ENCODE measurements around the gene CELA1.
A peak's percentile ranks its signal among the peaks of the same experiment; 100 is the strongest.

The CELA1 gene

DNA sequence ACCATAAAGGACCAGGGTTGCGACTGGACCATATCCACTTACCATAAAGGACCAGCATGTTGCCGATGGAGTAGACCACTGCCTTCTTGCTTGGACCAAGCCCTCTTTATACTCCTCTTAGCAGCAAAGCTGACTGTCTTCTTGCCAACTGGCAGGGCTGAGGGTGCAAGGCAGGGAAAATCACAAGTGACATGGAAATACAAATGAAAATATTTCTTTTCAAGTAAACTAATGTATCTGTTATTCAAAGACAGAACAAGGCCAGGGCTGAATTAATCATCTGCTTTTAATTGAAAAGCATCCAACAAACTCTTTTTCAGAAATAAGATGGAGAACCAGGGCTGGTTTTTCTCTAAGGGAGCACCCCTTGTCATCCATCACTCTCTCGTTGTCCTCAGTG lies at the start of gene CELA1:
Gene CELA1 (minus strand): TSS at position 99 of the 400 bp plus-strand sequence. CDS start 41 bp downstream, at position 58.
- ATAC-seq (no peak), DNase-seq (no peak)
- H3K4me1 Mint-ChIP-seq = peaks cover 12% of the 10 kb centered on the region
- no peaks in the 10 kb centered on the region for H3K27me3 Mint-ChIP-seq
- no peak within 1 kb of the TSS for H3K4me3 Mint-ChIP-seq
- H3K27ac Mint-ChIP-seq = peak within 1 kb of the TSS in 1 of 2 donors; percentile 15
- H3K9me3 Mint-ChIP-seq = no peaks in the 10 kb centered on the region

DNA sequence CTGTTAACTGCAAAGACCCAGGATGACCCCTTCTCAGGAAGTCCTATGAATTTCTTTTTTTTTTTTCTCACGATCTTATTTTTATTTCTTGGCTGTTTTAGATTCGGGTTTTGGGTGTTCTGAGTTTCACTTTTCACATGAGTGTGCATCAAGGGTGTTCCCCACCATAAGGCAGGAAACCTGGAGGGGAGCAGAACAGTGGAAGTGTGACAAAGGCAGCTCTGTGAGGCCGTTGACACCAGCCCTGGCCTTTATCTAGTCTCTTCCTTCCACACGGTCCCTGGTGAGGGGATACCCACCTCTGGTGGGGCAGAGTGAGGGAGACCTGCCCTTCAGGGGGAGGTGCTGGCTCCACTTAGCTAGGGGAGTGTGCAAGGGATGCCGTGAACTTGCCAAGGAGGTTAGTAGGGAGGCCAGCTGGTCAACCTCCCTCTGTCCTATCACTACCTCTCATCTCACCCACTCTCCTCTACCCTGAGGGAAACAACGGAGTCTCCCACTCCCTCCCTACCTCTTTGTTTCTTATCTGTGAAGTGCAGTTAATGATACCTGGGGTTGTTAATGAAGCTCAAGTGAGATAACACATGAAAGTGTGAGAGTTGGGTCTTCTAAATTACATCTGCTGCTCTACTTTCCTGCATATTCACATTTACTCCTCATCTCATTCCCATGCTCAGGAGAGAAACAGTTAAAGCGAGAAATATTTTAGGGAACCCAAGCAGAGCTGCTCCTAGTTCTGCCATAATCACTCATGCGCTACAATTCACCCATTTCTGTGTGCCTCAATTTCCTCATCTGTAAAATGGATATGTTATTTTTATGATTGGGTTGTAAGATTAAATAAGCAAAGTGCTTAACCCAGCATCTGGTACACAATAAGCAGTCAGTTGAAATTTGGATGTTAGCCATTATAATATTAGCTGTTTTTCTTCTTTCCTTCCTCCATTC lies 49.1 kb upstream of the CELA1 start:
- peaks cover 53% of the 10 kb centered on the region for H3K4me1 Mint-ChIP-seq

DNA sequence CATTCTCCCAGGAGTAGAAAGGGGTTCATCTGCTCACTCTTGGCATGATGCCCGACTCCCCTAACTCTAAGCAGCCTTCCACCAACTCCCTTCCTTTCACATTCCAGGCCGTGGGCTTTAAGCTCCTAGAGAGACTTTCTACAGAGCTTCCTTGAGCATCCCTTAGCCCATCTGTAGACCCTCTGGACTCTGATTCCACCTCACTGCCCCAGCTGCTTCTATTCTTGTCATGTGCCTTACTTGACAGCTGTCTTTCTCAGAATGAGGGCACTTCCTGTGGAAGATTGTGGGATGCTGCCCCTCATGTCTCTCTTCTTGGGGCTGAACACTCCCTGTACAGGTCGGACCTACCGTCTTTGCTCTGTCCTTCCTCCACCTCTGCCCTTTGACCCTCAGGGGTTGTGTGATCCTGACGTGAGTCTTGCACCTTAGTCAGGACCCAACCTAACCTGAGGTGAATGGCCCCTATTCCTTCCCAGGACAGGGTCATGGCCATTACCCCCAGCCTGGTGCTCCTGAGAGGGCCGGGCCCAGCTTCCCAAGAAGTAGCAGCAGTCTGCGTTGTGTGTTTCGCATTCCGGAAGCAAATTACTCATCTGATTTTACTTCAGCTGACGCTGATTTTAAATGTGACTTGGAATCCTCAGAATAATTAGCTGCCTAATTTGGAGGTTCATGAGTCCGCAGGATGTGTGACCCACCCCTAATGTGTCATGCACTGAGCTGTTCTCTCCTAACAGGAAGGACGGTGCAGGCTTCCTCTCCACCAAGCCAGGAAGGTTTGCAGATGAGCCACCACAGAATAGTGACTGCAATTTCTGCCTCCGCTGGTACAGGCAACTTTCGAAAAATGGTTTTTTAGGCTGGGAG lies 47.4 kb upstream of the CELA1 start:
- Mint-ChIP-seq H3K4me1 (peaks cover 70% of the 10 kb centered on the region), H3K27me3 (no peaks in the 10 kb centered on the region), H3K9me3 (no peaks in the 10 kb centered on the region), H3K4me3 (peak overlapping the region; percentile 76 to 79), H3K27ac (peak overlapping the region in 1 of 2 donors; percentile 58)
- DNase-seq (peak; percentile 13 to 52), ATAC-seq (peak; percentile 70)

More for the DNA sequence above, 49.1 kb upstream of the CELA1 start:
- ATAC-seq (peak; percentile 65), DNase-seq (peak; percentile 19 to 53)
- Mint-ChIP-seq H3K9me3 (no peaks in the 10 kb centered on the region), H3K4me3 (peak overlapping the region; percentile 76 to 79), H3K27ac (peak overlapping the region in 1 of 2 donors; percentile 44), H3K27me3 (no peaks in the 10 kb centered on the region)

DNA sequence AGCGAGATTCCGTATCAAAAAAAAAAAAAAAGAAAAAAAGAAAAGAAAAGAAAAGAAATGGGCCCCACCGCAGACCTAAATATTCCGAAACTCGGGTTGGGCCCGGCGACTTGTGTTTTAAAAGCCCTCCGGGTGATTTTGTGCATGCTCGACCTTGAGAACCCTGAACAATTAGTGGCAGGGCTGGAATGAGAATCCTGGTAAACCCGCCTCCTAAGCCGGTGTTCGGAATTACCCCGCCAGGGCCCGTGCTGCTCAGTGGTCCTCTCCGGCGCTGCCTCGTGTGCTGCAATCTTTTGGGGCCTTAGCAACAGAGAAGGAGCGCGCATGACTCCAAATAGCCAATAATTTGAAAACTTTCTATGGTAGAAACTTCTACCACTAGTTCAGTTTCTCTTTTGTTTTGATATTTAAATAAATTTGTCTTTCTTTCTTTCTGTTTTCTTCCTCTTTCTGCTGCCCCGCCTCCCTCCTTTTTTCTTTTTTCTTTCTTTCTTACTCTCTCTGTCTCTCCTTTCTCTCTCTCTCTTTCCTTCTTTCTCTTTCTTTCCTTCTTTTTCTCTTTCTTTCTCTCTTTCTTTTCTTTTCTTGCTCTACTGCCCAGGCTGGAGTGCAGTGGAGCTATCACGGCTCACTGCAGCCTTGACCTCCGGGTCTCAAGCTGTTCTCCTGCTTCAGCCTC lies 46.2 kb upstream of the CELA1 start:
- Mint-ChIP-seq H3K27me3 (no peaks in the 10 kb centered on the region), H3K4me3 (peak overlapping the region; percentile 70 to 76), H3K27ac (peak overlapping the region; percentile 23 to 64), H3K9me3 (no peaks in the 10 kb centered on the region), H3K4me1 (peaks cover 77% of the 10 kb centered on the region)
- peak; percentile 16 for ATAC-seq
- peak; percentile 22 to 39 for DNase-seq

DNA sequence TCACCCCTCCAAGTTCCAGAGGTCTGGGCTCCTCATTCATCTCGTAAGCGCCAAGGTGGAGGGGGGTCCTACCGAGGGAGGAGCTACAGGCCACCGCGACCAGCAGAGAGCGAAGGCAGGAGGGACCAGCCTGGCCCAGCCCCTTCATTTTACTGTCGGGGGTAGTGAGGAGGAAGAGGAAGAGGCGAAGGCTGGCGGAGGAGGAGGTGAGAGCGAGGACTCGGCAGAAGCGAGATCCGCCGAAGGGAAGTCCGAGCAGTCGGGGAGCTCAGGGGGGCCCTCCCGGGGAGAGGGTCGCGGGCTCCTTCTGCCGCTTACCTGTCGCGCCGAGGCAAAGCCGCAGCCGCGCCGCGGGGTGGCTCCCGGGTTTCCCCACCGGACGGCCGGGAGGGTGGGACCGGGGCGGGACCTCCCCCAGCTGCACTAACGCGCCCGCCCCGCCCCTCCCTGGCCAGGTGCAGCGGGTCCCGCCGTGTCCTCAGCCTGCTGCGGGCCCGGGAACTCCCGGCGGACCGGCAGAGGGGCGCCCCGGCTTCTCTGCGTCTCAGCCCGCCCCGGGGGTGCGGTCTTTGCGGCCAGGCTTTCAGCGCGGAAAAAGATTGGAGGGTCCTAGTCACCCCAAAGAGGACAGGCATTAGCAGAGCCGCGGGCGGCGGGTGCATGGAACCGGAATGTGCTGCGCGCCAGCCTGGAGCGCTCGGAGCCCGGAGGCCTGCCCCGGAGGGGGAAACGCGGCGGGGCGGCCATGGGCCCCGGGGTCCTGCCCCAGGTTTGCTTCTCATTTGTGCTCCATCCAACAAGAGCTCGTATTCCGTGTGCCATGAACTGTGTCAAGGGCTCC lies 45.0 kb upstream of the CELA1 start, which contains the start of gene GALNT6:
Gene GALNT6 (minus strand): TSS at position 124 of the 841 bp plus-strand sequence. CDS start 11,625 bp downstream, outside the sequence.
- peak within 1 kb of the TSS; percentile 95 to 98 for H3K4me3 Mint-ChIP-seq
- H3K27me3 Mint-ChIP-seq = no peaks in the 10 kb centered on the region
- peaks cover 87% of the 10 kb centered on the region for H3K4me1 Mint-ChIP-seq
- peak within 1 kb of the TSS; percentile 85 to 91 for H3K27ac Mint-ChIP-seq
- DNase-seq = peak; percentile 59 to 64
- peak; percentile 64 for ATAC-seq
- H3K9me3 Mint-ChIP-seq = no peaks in the 10 kb centered on the region

DNA sequence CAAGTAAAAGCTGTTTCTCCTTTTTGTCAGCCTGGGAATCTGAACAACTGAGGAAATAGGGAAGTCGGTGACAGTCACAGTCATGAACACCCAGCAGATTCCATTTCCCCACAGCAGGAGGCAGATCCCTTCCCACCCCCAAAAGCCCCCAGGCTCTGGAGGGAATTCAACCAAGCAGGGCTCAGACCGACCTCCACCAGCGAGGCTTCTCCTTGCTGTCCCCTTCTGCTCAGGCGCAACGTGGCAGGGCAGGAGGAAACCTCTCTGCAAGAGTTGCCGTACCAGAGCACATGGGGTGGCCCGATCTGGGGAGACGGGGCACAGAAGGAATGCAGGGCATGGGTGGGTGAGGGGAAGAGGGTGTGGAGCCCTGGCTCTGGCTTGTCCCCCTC lies 44.4 kb upstream of the CELA1 start:
- peak; percentile 31 to 39 for DNase-seq
- H3K27ac Mint-ChIP-seq = peak overlapping the region; percentile 85 to 91
- peak; percentile 43 for ATAC-seq
- no peaks in the 10 kb centered on the region for H3K9me3 Mint-ChIP-seq
- H3K4me1 Mint-ChIP-seq = peaks cover 86% of the 10 kb centered on the region
- H3K4me3 Mint-ChIP-seq = peak overlapping the region; percentile 95 to 98
- no peaks in the 10 kb centered on the region for H3K27me3 Mint-ChIP-seq

DNA sequence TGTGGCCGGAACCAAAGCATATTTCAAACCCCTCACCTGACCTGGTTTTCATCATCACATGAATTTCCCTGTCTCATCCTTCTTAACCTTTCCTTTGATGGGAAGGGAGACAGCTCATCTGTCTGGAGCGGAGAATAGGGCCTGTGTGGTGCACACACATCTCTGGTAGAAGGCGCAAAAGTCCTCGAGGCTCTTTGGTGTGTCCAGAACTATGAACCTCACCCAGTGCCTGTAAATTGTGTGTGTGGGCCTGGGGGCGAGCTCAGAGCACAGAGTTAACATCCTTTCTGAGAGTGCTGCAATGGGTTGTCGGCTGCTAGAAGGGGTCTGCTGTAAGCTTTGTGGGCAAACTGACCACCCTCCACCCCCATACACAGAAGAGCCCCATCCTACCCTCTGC lies 44.0 kb upstream of the CELA1 start:
- H3K27me3 Mint-ChIP-seq = no peaks in the 10 kb centered on the region
- peak overlapping the region; percentile 95 to 98 for H3K4me3 Mint-ChIP-seq
- H3K27ac Mint-ChIP-seq = peak overlapping the region in 1 of 2 donors; percentile 91
- DNase-seq = no peak
- no peak for ATAC-seq
- peaks cover 85% of the 10 kb centered on the region for H3K4me1 Mint-ChIP-seq
- no peaks in the 10 kb centered on the region for H3K9me3 Mint-ChIP-seq

DNA sequence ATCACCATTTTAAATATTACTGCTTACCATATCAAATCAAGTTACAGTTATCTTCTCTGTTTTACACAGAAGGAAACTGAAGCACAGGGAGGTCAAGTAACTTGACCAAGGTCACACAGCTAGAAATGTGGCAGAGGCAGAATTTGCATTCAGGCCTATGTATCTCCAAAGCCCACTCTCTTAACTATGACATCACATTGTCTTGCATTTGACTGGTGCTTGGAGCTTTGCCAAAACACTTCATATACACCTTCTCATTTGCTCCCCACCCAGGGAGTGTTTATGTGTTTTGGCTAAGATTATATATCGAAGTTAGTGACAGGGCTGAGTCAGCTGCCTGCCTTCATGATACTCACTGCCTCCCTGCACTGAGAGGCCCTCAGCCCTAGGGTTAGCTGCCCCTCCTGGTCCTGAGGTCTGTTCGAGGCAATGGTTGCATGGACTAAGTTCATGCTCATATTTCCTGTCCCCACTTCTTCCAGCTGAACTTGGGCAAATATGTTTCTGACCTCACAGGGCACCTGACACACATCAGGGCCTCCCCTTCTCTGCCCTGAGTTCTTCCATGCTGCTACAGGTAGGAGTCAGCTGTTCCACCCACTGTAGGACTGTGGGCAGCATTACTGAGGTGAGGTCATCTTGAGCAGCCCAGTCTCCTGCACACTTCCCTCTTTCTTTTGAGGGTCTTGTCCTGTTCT lies 43.0 kb upstream of the CELA1 start:
- DNase-seq (peak in 1 of 2 donors; percentile 21), ATAC-seq (peak; percentile 44)
- peak overlapping the region in 1 of 2 donors; percentile 34 for H3K4me3 Mint-ChIP-seq
- peaks cover 77% of the 10 kb centered on the region for H3K4me1 Mint-ChIP-seq
- no peaks in the 10 kb centered on the region for H3K9me3 Mint-ChIP-seq
- H3K27me3 Mint-ChIP-seq = no peaks in the 10 kb centered on the region
- H3K27ac Mint-ChIP-seq = peak overlapping the region in 1 of 2 donors; percentile 11

DNA sequence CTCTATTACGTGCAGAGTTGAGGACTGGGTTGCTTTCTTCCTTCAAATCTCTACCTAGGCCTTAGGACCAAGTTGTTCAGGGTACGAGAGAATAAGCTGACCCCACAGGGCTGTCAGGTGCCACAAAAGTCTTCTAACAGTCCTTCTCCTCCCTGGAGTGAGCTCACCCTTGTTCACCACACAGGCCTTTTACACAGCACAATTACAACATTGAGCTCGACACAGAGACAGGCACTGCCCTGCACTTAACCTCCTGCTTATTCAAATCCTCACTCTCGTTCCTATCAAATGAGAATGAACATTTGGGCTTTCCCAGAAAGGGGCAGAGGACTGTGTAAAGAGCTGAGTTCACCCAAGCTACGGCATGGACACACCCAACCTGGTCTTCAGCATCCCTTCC lies 42.4 kb upstream of the CELA1 start:
- no peaks in the 10 kb centered on the region for H3K27me3 Mint-ChIP-seq
- no peaks in the 10 kb centered on the region for H3K9me3 Mint-ChIP-seq
- DNase-seq (no peak), ATAC-seq (no peak)
- peaks cover 77% of the 10 kb centered on the region for H3K4me1 Mint-ChIP-seq
- H3K4me3 Mint-ChIP-seq = no peak overlapping the region
- H3K27ac Mint-ChIP-seq = peak overlapping the region in 1 of 2 donors; percentile 44

DNA sequence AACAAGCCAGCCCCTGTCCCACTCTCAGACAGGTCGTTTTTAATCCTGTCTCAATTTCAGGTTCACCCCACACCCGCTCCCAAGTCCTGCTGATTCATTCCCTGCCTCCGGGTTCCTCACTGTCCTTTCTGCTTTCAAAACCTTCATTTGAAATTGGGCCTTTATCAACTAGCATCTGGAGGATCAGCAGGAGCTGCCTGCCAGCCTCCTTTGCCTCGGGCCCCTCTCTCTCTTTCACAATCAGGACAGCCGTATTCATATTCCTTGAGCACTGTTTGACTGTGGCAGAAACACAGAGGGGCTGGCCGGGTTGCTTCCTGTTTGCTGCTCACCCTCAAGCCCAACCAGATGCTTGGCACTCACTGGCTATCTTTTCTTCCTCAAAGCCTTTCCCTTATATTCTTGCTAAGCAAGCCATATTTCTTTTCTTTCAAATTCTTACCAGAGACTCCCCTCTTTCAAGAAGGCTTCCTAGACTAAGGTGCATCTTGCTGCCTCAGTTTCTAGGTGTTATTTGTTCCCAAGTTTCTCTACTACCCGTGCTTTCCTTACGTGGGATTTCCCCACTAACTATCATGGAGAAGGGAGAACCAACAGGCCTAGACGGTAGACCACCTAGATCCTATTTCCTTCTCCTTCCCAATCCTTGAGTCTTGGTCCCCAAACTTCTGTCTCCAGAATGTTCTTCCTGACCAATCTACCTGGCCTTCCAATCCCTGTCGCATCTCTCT lies 41.8 kb upstream of the CELA1 start:
- ATAC-seq (no peak), DNase-seq (no peak)
- Mint-ChIP-seq H3K4me1 (peaks cover 77% of the 10 kb centered on the region), H3K27ac (no peak overlapping the region), H3K9me3 (no peaks in the 10 kb centered on the region), H3K27me3 (no peaks in the 10 kb centered on the region), H3K4me3 (no peak overlapping the region)

DNA sequence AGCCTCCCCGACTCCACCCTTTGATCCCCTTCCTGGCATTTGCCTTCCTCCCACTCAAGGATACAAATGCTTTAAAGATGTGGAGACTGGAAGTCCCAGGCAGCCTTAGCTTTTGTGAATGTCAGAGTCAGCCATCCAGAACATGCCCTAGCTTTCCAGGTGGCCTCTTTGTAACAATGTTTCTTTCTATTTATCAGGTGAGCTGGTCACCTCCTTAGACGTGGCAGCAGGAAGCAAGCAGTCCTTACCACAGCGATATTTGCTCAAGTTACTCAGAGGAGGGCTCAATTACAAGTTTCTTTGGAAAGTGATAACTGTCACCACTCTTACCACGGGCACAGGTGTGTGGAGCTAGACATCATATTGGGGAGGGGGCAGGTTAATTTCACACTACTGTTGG lies 39.9 kb upstream of the CELA1 start:
- Mint-ChIP-seq H3K4me3 (no peak overlapping the region), H3K27ac (no peak overlapping the region), H3K9me3 (no peaks in the 10 kb centered on the region), H3K27me3 (no peaks in the 10 kb centered on the region), H3K4me1 (peaks cover 85% of the 10 kb centered on the region)
- ATAC-seq (no peak), DNase-seq (no peak)

DNA sequence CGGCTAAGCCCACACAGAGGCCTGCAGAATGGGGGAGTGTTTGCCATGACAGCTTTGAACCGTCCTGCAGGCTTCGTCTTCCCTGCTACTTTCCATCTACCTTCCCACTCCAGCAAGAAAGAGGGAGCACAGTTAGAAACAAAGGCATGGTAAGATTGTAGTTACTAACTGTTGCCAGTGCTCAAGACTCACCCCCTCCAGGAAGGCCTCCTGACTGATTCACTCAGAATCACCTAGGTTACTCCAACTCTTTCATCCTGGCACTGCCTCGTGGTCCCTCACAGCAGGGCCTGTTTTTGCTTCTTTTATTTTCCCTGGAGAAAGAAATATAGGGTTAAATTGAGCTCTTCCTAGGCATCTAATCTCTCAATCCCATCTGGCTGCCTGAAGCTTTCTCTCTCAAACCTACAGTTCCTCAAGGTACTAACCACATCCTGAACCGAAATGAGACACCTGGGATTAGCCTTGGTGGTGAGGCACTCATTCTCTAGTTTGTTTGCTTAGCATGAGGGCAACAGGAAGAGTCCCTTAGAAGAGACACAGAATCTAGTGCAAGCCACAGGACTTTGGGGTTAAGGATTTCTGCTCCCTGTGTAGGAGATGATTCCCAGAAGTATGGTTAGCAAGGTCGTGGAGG lies 36.9 kb upstream of the CELA1 start:
- no peaks in the 10 kb centered on the region for H3K27me3 Mint-ChIP-seq
- no peak for DNase-seq
- ATAC-seq = peak; percentile 79

DNA sequence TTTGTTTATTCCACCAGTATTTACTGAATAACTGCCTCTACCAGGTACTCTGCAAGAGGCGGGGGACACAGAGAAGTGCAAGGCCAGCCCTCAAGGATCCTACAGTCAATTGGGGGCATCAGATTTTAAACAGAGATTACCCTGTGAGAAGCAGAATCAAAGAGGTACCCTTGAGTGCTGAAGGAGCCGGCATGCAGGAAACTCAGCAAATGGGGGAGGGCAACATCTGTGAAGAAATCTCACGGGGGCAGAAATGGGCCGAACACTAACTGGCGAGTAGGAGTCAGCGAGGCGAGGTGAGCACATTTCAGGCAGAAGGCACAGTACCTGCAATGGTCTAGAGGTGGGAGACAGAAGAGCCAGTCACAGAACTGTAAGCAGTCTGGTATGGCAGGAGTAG lies 35.7 kb upstream of the CELA1 start:
- Mint-ChIP-seq H3K9me3 (no peaks in the 10 kb centered on the region), H3K27ac (peak overlapping the region in 1 of 2 donors; percentile 69), H3K4me1 (peaks cover 69% of the 10 kb centered on the region), H3K4me3 (no peak overlapping the region), H3K27me3 (no peaks in the 10 kb centered on the region)
- ATAC-seq (no peak), DNase-seq (no peak)

More for the DNA sequence above, 36.9 kb upstream of the CELA1 start:
- Mint-ChIP-seq H3K4me3 (no peak overlapping the region), H3K4me1 (peaks cover 69% of the 10 kb centered on the region), H3K27ac (peak overlapping the region in 1 of 2 donors; percentile 51), H3K9me3 (no peaks in the 10 kb centered on the region)
